Gastrocnemius medialis (tissue), 4 donors: ENCODE results near the gene ANKRD11. TPM values are rescaled to one million over a fixed set of nuclear protein-coding genes. Genes with fewer than 3 reads are reported as not detected.
A peak's percentile ranks its signal among the peaks of the same experiment; 100 is the strongest.

Experiments used
- ATAC-seq, 2 donors: fragments of 150-250 bp; one replicate each; pipeline ENCODE4 v1.9.1; 2016
- DNase-seq, 2 donors: peaks; one replicate each; pipeline ENCODE4 v3.0.0-alpha.2; 2019
- H3K27ac ChIP-seq, 4 donors: fragments of 200-600 bp; sonication (generic); 1 replicate in 1 of 4; 2 replicates in 3 of 4; pipeline ENCODE4 v1.5.1; 2016 to 2018; ENCODE audit warnings: mild to moderate bottlenecking in 2 of 4, moderate library complexity in 1 of 4
- H3K27me3 ChIP-seq, 3 donors: fragments of 200-600 bp; sonication (generic) in 2 of 3; 1 replicate in 1 of 3; 2 replicates in 2 of 3; pipeline versions ENCODE4 v1.5.1 to v1.6.0; 2016 to 2019; ENCODE audit warnings: mild to moderate bottlenecking in 1 of 3, moderate library complexity in 1 of 3
- H3K36me3 ChIP-seq, 2 donors: fragments of 200-600 bp; sonication (generic) in 1 of 2; one replicate each; pipeline ENCODE4 v1.5.1; 2017 to 2018
- H3K4me1 ChIP-seq, 2 donors: fragments of 200-600 bp; sonication (generic) in 1 of 2; one replicate each; pipeline ENCODE4 v1.5.1; 2016 to 2017; ENCODE audit warnings: mild to moderate bottlenecking in 2 of 2
- H3K4me3 ChIP-seq, 4 donors: fragments of 200-600 bp; sonication (generic) in 3 of 4; 1 replicate in 1 of 4; 2 replicates in 3 of 4; pipeline ENCODE4 v1.5.1; 2016 to 2019; ENCODE audit warnings: mild to moderate bottlenecking in 2 of 4
- H3K9me3 ChIP-seq, 3 donors: fragments of 200-600 bp; sonication (generic) in 2 of 3; 1 replicate in 1 of 3; 2 replicates in 2 of 3; pipeline ENCODE4 v1.5.1; 2016 to 2019
- CTCF ChIP-seq, 5 experiments: fragments of 450-650 bp in 3 of 5; fragments of 200-600 bp in 2 of 5; sonication (generic) in 2 of 5; IDR thresholded peaks in 4 of 5; conservative IDR thresholded peaks in 1 of 5; 1 replicate in 4 of 5; 2 replicates in 1 of 5; pipeline ENCODE4 v1.5.1; 2016 to 2019; ENCODE audit warnings: antibody characterized with exemption in 5 of 5, mild to moderate bottlenecking in 3 of 5, moderate library complexity in 3 of 5
- POLR2A ChIP-seq, 2 donors: fragments of 450-650 bp; IDR thresholded peaks; one replicate each; pipeline ENCODE4 v1.6.1; 2017; ENCODE audit warnings: antibody characterized with exemption in 2 of 2, mild to moderate bottlenecking in 2 of 2, moderate library complexity in 2 of 2
- in situ Hi-C, 4 donors: fragments of 200-750 bp; cut with MboI; loops; one replicate each; pipeline versions ENCODE4 v1.15.0 to v1.8.0; 2017; ENCODE audit warnings: low sequenced_read_pairs in 4 of 4
- intact Hi-C: fragments of 100-400 bp; cut with DNase I; formaldehyde crosslinking; loops from one replicate; pipeline ENCODE4 v1.15.1; 2023; ENCODE audit warnings: low total_unique reads
- total RNA-seq, 4 donors: library from RNA; depleted of rRNA; stranded (reverse); fragments of >200 nt; gene quantifications; one replicate each; pipeline versions ENCODE4 v1.1.0 to v1.2.3, GENCODE V29; 2016

ANKRD11 gene
- total RNA-seq, 4 donors from 2014 or later, result 26.0 to 77.0 (median 55.0) TPM

GRCh38 chr16:89442588-89442987 lies 47.8 kb downstream of the ANKRD11 start:
- Histone ChIP-seq H3K4me3 (no peak overlapping the region), H3K4me1 (peaks cover 85 to 92% of the 10 kb centered on the region in 2 donors)
- peak in 1 of 2 donors; percentile 54 for DNase-seq

GRCh38 chr16:89439659-89440058 lies 50.7 kb downstream of the ANKRD11 start:
- intact Hi-C loops, result loop anchor here (5.0 kb wide), 1 partner anchor 38 kb away; no protein-coding TSS in a partner anchor
- Histone ChIP-seq H3K9me3 (no peaks in the 10 kb centered on the region), H3K4me3 (no peak overlapping the region), H3K27ac (peak overlapping the region; percentile 81 to 90 (median 81)), H3K27me3 (no peaks in the 10 kb centered on the region), H3K36me3 (no peaks in the 10 kb centered on the region), H3K4me1 (peaks cover 76 to 89% of the 10 kb centered on the region in 2 donors)
- ATAC-seq (no peak), DNase-seq (no peak)
- in situ Hi-C loops, result no loop called here
- TF ChIP-seq CTCF (IDR thresholded peaks at IDR 0.05 in 4 of 5, conservative IDR thresholded peaks at IDR 0.05 in 1 of 5), result no peak
- TF ChIP-seq POLR2A (IDR thresholded peaks at IDR 0.05), result no peak

More at GRCh38 chr16:89442588-89442987, 47.8 kb downstream of the ANKRD11 start:
- H3K27ac ChIP-seq, result peak overlapping the region; percentile 81 to 90 (median 81)
- no peaks in the 10 kb centered on the region for H3K9me3 ChIP-seq
- in situ Hi-C loops, result no loop called here
- ATAC-seq, result peak; percentile 17 to 48
- no peaks in the 10 kb centered on the region for H3K27me3 ChIP-seq
- intact Hi-C loops, result loop anchor here (5.0 kb wide), 1 partner anchor 35 kb away; no protein-coding TSS in a partner anchor
- TF ChIP-seq POLR2A (IDR thresholded peaks at IDR 0.05), result no peak
- no peak for TF ChIP-seq CTCF (IDR thresholded peaks at IDR 0.05 in 4 of 5, conservative IDR thresholded peaks at IDR 0.05 in 1 of 5)
- H3K36me3 ChIP-seq, result no peaks in the 10 kb centered on the region

GRCh38 chr16:89437991-89438390 lies 52.4 kb downstream of the ANKRD11 start:
- peaks cover 76 to 84% of the 10 kb centered on the region in 2 donors for H3K4me1 ChIP-seq
- intact Hi-C loops (no loop called here), in situ Hi-C loops (no loop called here)
- H3K27me3 ChIP-seq, result no peaks in the 10 kb centered on the region
- no peaks in the 10 kb centered on the region for H3K9me3 ChIP-seq
- TF ChIP-seq CTCF (IDR thresholded peaks at IDR 0.05 in 4 of 5, conservative IDR thresholded peaks at IDR 0.05 in 1 of 5), result no peak
- no peak for TF ChIP-seq POLR2A (IDR thresholded peaks at IDR 0.05)
- H3K4me3 ChIP-seq, result no peak overlapping the region
- DNase-seq, result no peak
- no peak overlapping the region for H3K27ac ChIP-seq
- no peaks in the 10 kb centered on the region for H3K36me3 ChIP-seq
- no peak for ATAC-seq

- peaks cover 76 to 84% of the 10 kb centered on the region in 2 donors for H3K4me1 ChIP-seq
Measured at GRCh38 chr16:89437251-89437987, 52.9 kb downstream of the ANKRD11 start.

More at GRCh38 chr16:89437251-89437987, 52.9 kb downstream of the ANKRD11 start:
- H3K27me3 ChIP-seq, result no peaks in the 10 kb centered on the region
- DNase-seq, result no peak
- TF ChIP-seq POLR2A (IDR thresholded peaks at IDR 0.05) (no peak), CTCF (IDR thresholded peaks at IDR 0.05 in 4 of 5, conservative IDR thresholded peaks at IDR 0.05 in 1 of 5) (no peak)
- intact Hi-C loops (no loop called here), in situ Hi-C loops (no loop called here)
- H3K36me3 ChIP-seq, result no peaks in the 10 kb centered on the region
- no peak overlapping the region for H3K4me3 ChIP-seq
- H3K9me3 ChIP-seq, result no peaks in the 10 kb centered on the region
- ATAC-seq, result no peak
- H3K27ac ChIP-seq, result no peak overlapping the region
